HepG2 (cell line): ENCODE results near the gene ANKRD60. TPM values are rescaled to one million over a fixed set of nuclear protein-coding genes. Genes with fewer than 3 reads are reported as not detected.

ENCODE experiments used
- GATAD1 ChIP-seq: IDR thresholded peaks from 2 replicates; pipeline ENCODE4 v1.6.1; 2016; ENCODE audit warnings: missing genetic modification reagents, missing compliant biosample characterization
- GATAD2A ChIP-seq: IDR thresholded peaks from 2 replicates; pipeline ENCODE4 v1.6.1; 2016
- KDM2A ChIP-seq: sonication (generic); formaldehyde crosslinking; IDR thresholded peaks from 2 replicates; pipeline ENCODE4 v1.4.0; 2020; ENCODE audit warnings: low read depth, missing genetic modification reagents, borderline replicate concordance
- KLF15 ChIP-seq: sonication (generic); formaldehyde crosslinking; IDR thresholded peaks from 2 replicates; pipeline ENCODE4 v1.8.1; 2023; ENCODE audit warnings: borderline replicate concordance, mild to moderate bottlenecking, inconsistent platforms, missing genetic modification reagents, mixed read lengths
- MYPOP ChIP-seq: sonication (generic); formaldehyde crosslinking; IDR thresholded peaks from 2 replicates; pipeline ENCODE4 v1.8.1; 2023; ENCODE audit warnings: mild to moderate bottlenecking, moderate library complexity, missing genetic modification reagents
- REXO4 ChIP-seq: sonication (generic); formaldehyde crosslinking; IDR thresholded peaks from 2 replicates; pipeline ENCODE4 v1.8.0; 2022; ENCODE audit warnings: missing genetic modification reagents, mild to moderate bottlenecking, borderline replicate concordance
- TEAD3 ChIP-seq: optimal IDR thresholded peaks from 2 replicates; pipeline ENCODE3; 2016; ENCODE audit warnings: borderline replicate concordance
- TSC22D2 ChIP-seq: sonication (generic); formaldehyde crosslinking; IDR thresholded peaks from 2 replicates; pipeline ENCODE4 v1.5.1; 2020; ENCODE audit warnings: missing genetic modification reagents, mild to moderate bottlenecking, borderline replicate concordance
- U2AF2 ChIP-seq: fragments of 200-400 bp; formaldehyde crosslinking; IDR thresholded peaks from 2 replicates; pipeline ENCODE4 v1.6.1; 2017; ENCODE audit warnings: low read depth, mild to moderate bottlenecking, low read length
- ZC3H13 ChIP-seq: sonication (generic); formaldehyde crosslinking; IDR thresholded peaks from 2 replicates; pipeline ENCODE4 v1.8.1; 2023; ENCODE audit warnings: mild to moderate bottlenecking, missing genetic modification reagents, moderate library complexity
- ZFP37 ChIP-seq: sonication (generic); formaldehyde crosslinking; IDR thresholded peaks from 2 replicates; pipeline ENCODE4 v1.4.0; 2020; ENCODE audit warnings: missing genetic modification reagents, borderline replicate concordance
- ZFP91 ChIP-seq: sonication (generic); formaldehyde crosslinking; IDR thresholded peaks from 2 replicates; pipeline ENCODE4 v1.9.0; 2022; ENCODE audit warnings: missing genetic modification reagents, mild to moderate bottlenecking, borderline replicate concordance
- ZMYM4 ChIP-seq: sonication (generic); formaldehyde crosslinking; IDR thresholded peaks from 2 replicates; pipeline ENCODE4 v1.8.1; 2023; ENCODE audit warnings: mild to moderate bottlenecking, missing genetic modification reagents
- ZNF124 ChIP-seq: sonication (generic); formaldehyde crosslinking; IDR thresholded peaks from 2 replicates; pipeline ENCODE4 v1.4.0; 2020; ENCODE audit warnings: missing genetic modification reagents
- ZNF724P ChIP-seq: sonication (generic); formaldehyde crosslinking; IDR thresholded peaks from 2 replicates; pipeline ENCODE4 v1.8.0; 2022; ENCODE audit warnings: missing genetic modification reagents, borderline replicate concordance
- polyA plus RNA-seq, 8 experiments: library from polyadenylated mRNA; depleted of rRNA in 3 of 8; stranded (reverse) in 7 of 8; unstranded in 1 of 8; fragments of >200 nt; fragmentation: Illumina TruSeq in 4 of 8; extraction: Trizol in 4 of 8; gene quantifications; 2 replicates each; pipeline versions ENCODE4 v1.2.1 to v1.2.3, GENCODE V29; 2011 to 2016; ENCODE audit warnings: low read depth in 4 of 8, missing spikeins in 1 of 8, mixed read lengths in 1 of 8; ENCODE audit not compliant: insufficient read depth in 1 of 8
- total RNA-seq, 5 experiments: library from RNA; depleted of rRNA; stranded (reverse); fragments of >200 nt; fragmentation: Illumina TruSeq; extraction: Trizol; gene quantifications; 2 replicates each; pipeline ENCODE4 v1.2.3, GENCODE V29; 2016; ENCODE audit warnings: low read depth in 1 of 5
- TF ChIP-seq, protein P1 (sequence below): sonication (generic); formaldehyde crosslinking; IDR thresholded peaks from 2 replicates; pipeline ENCODE4 v1.5.1; 2020; ENCODE audit warnings: mild to moderate bottlenecking, moderate library complexity, missing genetic modification reagents
- TF ChIP-seq, protein P2 (sequence below): IDR thresholded peaks from 2 replicates; pipeline ENCODE4 v1.6.1; 2016; ENCODE audit warnings: missing compliant biosample characterization, missing genetic modification reagents, borderline replicate concordance
- TF ChIP-seq, protein P3 (sequence below): sonication (generic); formaldehyde crosslinking; IDR thresholded peaks from 2 replicates; pipeline ENCODE4 v1.4.0; 2020; ENCODE audit warnings: mild to moderate bottlenecking, missing genetic modification reagents, borderline replicate concordance

Gene ANKRD60
- total and polyA plus RNA-seq, 2 of the 13 experiments (the other 11 are each of a cell fraction or from before 2014, with no cell fraction given), result not detected

- no peak for TF ChIP-seq U2AF2
- TF ChIP-seq GATAD2A (CRISPR knock-in tag), result peak; percentile 39; the same call in 1 of the 2 replicates
- TF ChIP-seq, protein P1, sequence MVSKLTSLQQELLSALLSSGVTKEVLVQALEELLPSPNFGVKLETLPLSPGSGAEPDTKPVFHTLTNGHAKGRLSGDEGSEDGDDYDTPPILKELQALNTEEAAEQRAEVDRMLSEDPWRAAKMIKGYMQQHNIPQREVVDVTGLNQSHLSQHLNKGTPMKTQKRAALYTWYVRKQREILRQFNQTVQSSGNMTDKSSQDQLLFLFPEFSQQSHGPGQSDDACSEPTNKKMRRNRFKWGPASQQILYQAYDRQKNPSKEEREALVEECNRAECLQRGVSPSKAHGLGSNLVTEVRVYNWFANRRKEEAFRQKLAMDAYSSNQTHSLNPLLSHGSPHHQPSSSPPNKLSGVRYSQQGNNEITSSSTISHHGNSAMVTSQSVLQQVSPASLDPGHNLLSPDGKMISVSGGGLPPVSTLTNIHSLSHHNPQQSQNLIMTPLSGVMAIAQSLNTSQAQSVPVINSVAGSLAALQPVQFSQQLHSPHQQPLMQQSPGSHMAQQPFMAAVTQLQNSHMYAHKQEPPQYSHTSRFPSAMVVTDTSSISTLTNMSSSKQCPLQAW (CRISPR knock-in tag), result 0 out of 2 replicates have a peak, but pooled peaks have one; percentile 46
- 0 out of 2 replicates have a peak, but pooled peaks have one; percentile 33 for TF ChIP-seq ZC3H13
- TF ChIP-seq, protein P2, sequence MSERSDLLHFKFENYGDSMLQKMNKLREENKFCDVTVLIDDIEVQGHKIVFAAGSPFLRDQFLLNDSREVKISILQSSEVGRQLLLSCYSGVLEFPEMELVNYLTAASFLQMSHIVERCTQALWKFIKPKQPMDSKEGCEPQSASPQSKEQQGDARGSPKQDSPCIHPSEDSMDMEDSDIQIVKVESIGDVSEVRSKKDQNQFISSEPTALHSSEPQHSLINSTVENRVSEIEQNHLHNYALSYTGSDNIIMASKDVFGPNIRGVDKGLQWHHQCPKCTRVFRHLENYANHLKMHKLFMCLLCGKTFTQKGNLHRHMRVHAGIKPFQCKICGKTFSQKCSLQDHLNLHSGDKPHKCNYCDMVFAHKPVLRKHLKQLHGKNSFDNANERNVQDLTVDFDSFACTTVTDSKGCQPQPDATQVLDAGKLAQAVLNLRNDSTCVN (CRISPR knock-in tag), result 0 out of 2 replicates have a peak, but pooled peaks have one; percentile 16
- peak; percentile 67; the same call in 1 of the 2 replicates for TF ChIP-seq ZFP37
- TF ChIP-seq REXO4, result no peak
- TF ChIP-seq KLF15 (CRISPR knock-in tag), result no peak
- TF ChIP-seq TEAD3 (CRISPR knock-in tag), result peak; percentile 14
- no peak for TF ChIP-seq TSC22D2 (CRISPR knock-in tag)
- peak; percentile 90 for TF ChIP-seq KDM2A (CRISPR knock-in tag)
- TF ChIP-seq ZNF724P, result no peak
- TF ChIP-seq ZNF124 (CRISPR knock-in tag), result no peak
- TF ChIP-seq ZMYM4, result peak; percentile 51; the same call in 1 of the 2 replicates
- TF ChIP-seq, protein P3, sequence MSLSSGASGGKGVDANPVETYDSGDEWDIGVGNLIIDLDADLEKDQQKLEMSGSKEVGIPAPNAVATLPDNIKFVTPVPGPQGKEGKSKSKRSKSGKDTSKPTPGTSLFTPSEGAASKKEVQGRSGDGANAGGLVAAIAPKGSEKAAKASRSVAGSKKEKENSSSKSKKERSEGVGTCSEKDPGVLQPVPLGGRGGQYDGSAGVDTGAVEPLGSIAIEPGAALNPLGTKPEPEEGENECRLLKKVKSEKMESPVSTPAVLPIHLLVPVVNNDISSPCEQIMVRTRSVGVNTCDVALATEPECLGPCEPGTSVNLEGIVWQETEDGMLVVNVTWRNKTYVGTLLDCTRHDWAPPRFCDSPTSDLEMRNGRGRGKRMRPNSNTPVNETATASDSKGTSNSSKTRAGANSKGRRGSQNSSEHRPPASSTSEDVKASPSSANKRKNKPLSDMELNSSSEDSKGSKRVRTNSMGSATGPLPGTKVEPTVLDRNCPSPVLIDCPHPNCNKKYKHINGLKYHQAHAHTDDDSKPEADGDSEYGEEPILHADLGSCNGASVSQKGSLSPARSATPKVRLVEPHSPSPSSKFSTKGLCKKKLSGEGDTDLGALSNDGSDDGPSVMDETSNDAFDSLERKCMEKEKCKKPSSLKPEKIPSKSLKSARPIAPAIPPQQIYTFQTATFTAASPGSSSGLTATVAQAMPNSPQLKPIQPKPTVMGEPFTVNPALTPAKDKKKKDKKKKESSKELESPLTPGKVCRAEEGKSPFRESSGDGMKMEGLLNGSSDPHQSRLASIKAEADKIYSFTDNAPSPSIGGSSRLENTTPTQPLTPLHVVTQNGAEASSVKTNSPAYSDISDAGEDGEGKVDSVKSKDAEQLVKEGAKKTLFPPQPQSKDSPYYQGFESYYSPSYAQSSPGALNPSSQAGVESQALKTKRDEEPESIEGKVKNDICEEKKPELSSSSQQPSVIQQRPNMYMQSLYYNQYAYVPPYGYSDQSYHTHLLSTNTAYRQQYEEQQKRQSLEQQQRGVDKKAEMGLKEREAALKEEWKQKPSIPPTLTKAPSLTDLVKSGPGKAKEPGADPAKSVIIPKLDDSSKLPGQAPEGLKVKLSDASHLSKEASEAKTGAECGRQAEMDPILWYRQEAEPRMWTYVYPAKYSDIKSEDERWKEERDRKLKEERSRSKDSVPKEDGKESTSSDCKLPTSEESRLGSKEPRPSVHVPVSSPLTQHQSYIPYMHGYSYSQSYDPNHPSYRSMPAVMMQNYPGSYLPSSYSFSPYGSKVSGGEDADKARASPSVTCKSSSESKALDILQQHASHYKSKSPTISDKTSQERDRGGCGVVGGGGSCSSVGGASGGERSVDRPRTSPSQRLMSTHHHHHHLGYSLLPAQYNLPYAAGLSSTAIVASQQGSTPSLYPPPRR (CRISPR knock-in tag), result no peak
- peak; percentile 35; the same call in 1 of the 2 replicates for TF ChIP-seq MYPOP (CRISPR knock-in tag)
- peak; percentile 32; the same call in 1 of the 2 replicates for TF ChIP-seq ZFP91 (CRISPR knock-in tag)
- TF ChIP-seq GATAD1 (CRISPR knock-in tag), result 0 out of 2 replicates have a peak, but pooled peaks have one; percentile 37
Observed at GRCh38 chr20:58236612-58237317, 8.3 kb upstream of the ANKRD60 start (continued).
